ENCODE measurements around the gene COIL.

- TF ChIP-seq CTCF (IDR thresholded peaks at IDR 0.05) (no peak), POLR2A (IDR thresholded peaks at IDR 0.05) (no peak)
Measured at GRCh38 chr17:56936697-56937322, 24.0 kb downstream of the COIL start.

Measured in heart left ventricle (tissue), 13 donors.